Panc1 (cell line): ENCODE results near the gene TCEANC2. TPM values are rescaled to one million over a fixed set of nuclear protein-coding genes. Genes with fewer than 3 reads are reported as not detected.

Source experiments
- ATAC-seq: fragments of 200-7000 bp; cut with Tn5 transposase; 2 replicates; pipeline ENCODE4 v1.9.1; 2020; ENCODE audit warnings: mild to moderate bottlenecking, moderate library complexity
- BruUV-seq: library from RNA; stranded (reverse); fragments of 400-500 nt; replicated peaks from 2 replicates; lab custom pipeline; 2021; lab: Mats Ljungman, UMichigan
- CTCF ChIA-PET: fragments of 300-600 bp; sonication (Branson Sonifier 250); formaldehyde crosslinking; loops from one replicate; lab custom pipeline; 2022; ENCODE audit warnings: antibody characterized with exemption; lab: Charles Lee
- POLR2A ChIA-PET: fragments of 300-600 bp; sonication (Branson Sonifier 250); formaldehyde crosslinking; loops from one replicate; lab custom pipeline; 2022; ENCODE audit warnings: antibody characterized with exemption; lab: Charles Lee
- DNase-seq: peaks from one replicate; pipeline ENCODE4 v3.0.0-alpha.2; 2010; ENCODE audit warnings: low read depth, low spot score
- H3K27ac ChIP-seq: 2 replicates; pipeline ENCODE4 v1.5.1; 2011; ENCODE audit warnings: mild to moderate bottlenecking, low read length, inconsistent platforms
- H3K27me3 ChIP-seq: fragments of 200-500 bp; sonication (Bioruptor generic); 2 replicates; pipeline ENCODE4 v1.6.0; 2014; ENCODE audit warnings: low read length, inconsistent platforms; ENCODE audit not compliant: control insufficient read depth, insufficient read depth
- H3K36me3 ChIP-seq: fragments of 200-500 bp; sonication (Bioruptor generic); 2 replicates; pipeline ENCODE4 v1.5.1; 2014; ENCODE audit warnings: inconsistent platforms, mild to moderate bottlenecking, low read length, moderate library complexity; ENCODE audit not compliant: control insufficient read depth, insufficient read depth
- H3K4me1 ChIP-seq: 2 replicates; pipeline ENCODE4 v1.5.1; 2011; ENCODE audit warnings: inconsistent platforms, mild to moderate bottlenecking, low read length, moderate library complexity; ENCODE audit not compliant: control insufficient read depth, insufficient read depth
- H3K4me3 ChIP-seq, 2 experiments: 2 replicates each; pipeline ENCODE4 v1.5.1; 2011 to 2012; ENCODE audit warnings: low read depth in 2 of 2, low read length in 2 of 2, mild to moderate bottlenecking in 2 of 2, inconsistent platforms in 1 of 2, moderate library complexity in 1 of 2
- H3K9me3 ChIP-seq: fragments of 200-500 bp; sonication (Bioruptor generic); 2 replicates; pipeline ENCODE4 v1.5.1; 2014; ENCODE audit warnings: low read depth, mild to moderate bottlenecking, inconsistent platforms, low read length, moderate library complexity; ENCODE audit not compliant: control insufficient read depth, insufficient read depth
- CTCF ChIP-seq: fragments of 450-650 bp; IDR thresholded peaks from 2 replicates; pipeline ENCODE4 v1.5.1; 2017; ENCODE audit warnings: mild to moderate bottlenecking
- POLR2AphosphoS5 ChIP-seq: IDR thresholded peaks from 2 replicates; pipeline ENCODE4 v1.6.1; 2012; ENCODE audit warnings: mild to moderate bottlenecking, low read depth, low read length, moderate library complexity
- REST ChIP-seq, 2 experiments: IDR thresholded peaks; 2 replicates each; pipeline ENCODE4 v1.6.1; 2011 to 2012; ENCODE audit warnings: low read depth in 2 of 2, control low read depth in 1 of 2, low read length in 1 of 2, mild to moderate bottlenecking in 1 of 2, moderate library complexity in 1 of 2; ENCODE audit not compliant: insufficient read depth in 1 of 2
- SIN3A ChIP-seq: IDR thresholded peaks from 2 replicates; pipeline ENCODE4 v1.6.1; 2012; ENCODE audit warnings: low read depth, mild to moderate bottlenecking, low read length, moderate library complexity, borderline replicate concordance; ENCODE audit not compliant: insufficient read depth
- TCF7L2 ChIP-seq: IDR thresholded peaks from 2 replicates; pipeline ENCODE4 v1.6.1; 2011; ENCODE audit warnings: mild to moderate bottlenecking, low read depth, low read length, inconsistent platforms
- in situ Hi-C: cut with HindIII; loops from 2 replicates; pipeline ENCODE4 v1.10.0; 2016; ENCODE audit warnings: low sequenced_read_pairs, low pct_unique_long_range_greater_than_20kb
- intact Hi-C: fragments of 100-400 bp; cut with micrococcal nuclease; formaldehyde crosslinking; loops from one replicate; pipeline ENCODE4 v1.10.0; 2022; ENCODE audit not compliant: unreplicated experiment
- total RNA-seq: library from RNA; stranded (reverse); gene quantifications from one replicate; pipeline ENCODE4 v1.2.1, GENCODE V29; 2021; ENCODE audit not compliant: unreplicated experiment

TCEANC2 gene
- total RNA-seq, 1 experiment from 2014 or later: 5.1 TPM

DNA sequence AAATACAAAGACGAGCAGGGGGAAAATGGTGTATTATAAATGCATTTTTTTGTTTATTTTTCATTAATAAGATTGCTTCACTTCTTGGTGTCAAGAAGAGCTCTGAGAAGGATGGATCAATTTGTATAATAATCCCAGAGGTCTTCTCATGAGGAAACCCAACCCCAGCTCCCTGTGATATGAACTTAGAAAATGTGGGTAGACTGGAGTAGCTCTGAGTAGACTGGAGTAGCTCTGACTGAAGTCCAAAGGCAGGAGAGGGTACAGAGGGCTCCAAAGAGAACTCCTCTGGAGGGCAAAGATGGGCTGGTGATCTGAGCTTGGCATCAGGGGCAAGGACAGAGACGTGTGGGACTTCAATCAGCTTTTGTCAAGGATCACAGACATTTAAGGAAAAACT lies 78.0 kb downstream of the TCEANC2 start:
- Histone ChIP-seq H3K27me3 (no peaks in the 10 kb centered on the region), H3K4me1 (no peaks in the 10 kb centered on the region), H3K27ac (no peak overlapping the region), H3K4me3 (no peak overlapping the region), H3K36me3 (no peaks in the 10 kb centered on the region), H3K9me3 (no peaks in the 10 kb centered on the region)
- ATAC-seq: no peak
- DNase-seq: no peak
- in situ Hi-C loops (no loop called here), intact Hi-C loops (no loop called here)
- CTCF ChIA-PET: no interaction called here
- TF ChIP-seq CTCF (no peak), POLR2AphosphoS5 (no peak), SIN3A (no peak), REST (IDR thresholded peaks at IDR 0.05; ENCODE audit: insufficient read depth in 1 of 2, low read depth in 2 of 2, low read length in 1 of 2) (no peak), TCF7L2 (no peak)
- no TSS peak for BruUV-seq
- POLR2A ChIA-PET: no interaction called here

GRCh38 chr1:54132495-54132894 lies 79.1 kb downstream of the TCEANC2 start:
- no peaks in the 10 kb centered on the region for H3K27me3 ChIP-seq
- in situ Hi-C loops: no loop called here
- ATAC-seq (0 out of 2 replicates have a peak, but pooled peaks have one; percentile 10), DNase-seq (no peak)
- intact Hi-C loops: no loop called here
- TF ChIP-seq REST (IDR thresholded peaks at IDR 0.05; ENCODE audit: insufficient read depth in 1 of 2, low read depth in 2 of 2, low read length in 1 of 2): no peak
- no peak for TF ChIP-seq TCF7L2
- no peak for TF ChIP-seq POLR2AphosphoS5
- TF ChIP-seq SIN3A: no peak
- TF ChIP-seq CTCF: no peak
- H3K4me3 ChIP-seq: no peak overlapping the region
- POLR2A ChIA-PET: no interaction called here
- H3K36me3 ChIP-seq: no peaks in the 10 kb centered on the region
- H3K9me3 ChIP-seq: no peaks in the 10 kb centered on the region
- H3K27ac ChIP-seq: no peak overlapping the region
- H3K4me1 ChIP-seq: no peaks in the 10 kb centered on the region
- BruUV-seq: no TSS peak
- CTCF ChIA-PET: no interaction called here
